GM12873 (cell line): ENCODE measurements around the gene HTT.

ENCODE experiments used
- CTCF ChIP-seq: IDR thresholded peaks from 2 replicates; pipeline ENCODE4 v1.5.1; 2012; ENCODE audit warnings: low read depth, mild to moderate bottlenecking, moderate library complexity, low read length, control low read depth; ENCODE audit not compliant: insufficient read depth; ENCODE audit errors: missing control alignments

The HTT gene

GRCh38 chr4:3286335-3287175 is 212.1 kb downstream of the HTT start:
- no peak for TF ChIP-seq CTCF

GRCh38 chr4:3287271-3287971 is 212.9 kb downstream of the HTT start:
- TF ChIP-seq CTCF, result no peak

- no peak for TF ChIP-seq CTCF
Observed at GRCh38 chr4:3287972-3288570, 213.6 kb downstream of the HTT start.

DNA sequence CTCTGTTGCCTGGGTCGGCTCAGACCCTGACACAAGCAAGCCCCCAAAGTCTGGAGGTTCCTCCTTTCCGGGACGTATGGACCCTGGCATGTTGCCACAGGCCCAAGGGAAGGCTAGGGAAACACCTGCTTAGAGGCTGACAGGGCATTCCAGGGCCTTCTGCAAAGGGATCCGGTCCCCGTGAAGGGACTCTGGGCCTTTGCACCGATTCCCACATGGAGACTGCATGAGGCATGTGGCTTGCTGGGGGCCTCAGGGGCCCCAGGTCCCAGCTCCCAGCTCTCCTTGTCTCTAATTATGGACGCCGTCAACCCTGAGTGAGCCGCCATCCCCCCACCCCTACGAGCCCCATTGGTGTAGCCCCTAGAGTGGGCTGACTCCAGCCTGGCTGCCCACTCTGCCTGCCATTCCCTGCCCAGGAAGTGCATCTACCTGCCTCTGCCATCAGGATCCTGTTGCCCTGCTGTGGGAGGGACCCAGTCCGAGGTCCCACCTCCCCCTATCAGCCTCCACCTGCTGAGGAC is 214.2 kb downstream of the HTT start:
- no peak for TF ChIP-seq CTCF

GRCh38 chr4:3290476-3290875 is 216.0 kb downstream of the HTT start:
- TF ChIP-seq CTCF, result no peak

GRCh38 chr4:3290889-3291321 is 216.4 kb downstream of the HTT start:
- no peak for TF ChIP-seq CTCF
